Transverse colon (tissue), 4 donors: Measurements from ENCODE around the gene MYH16. TPM values are rescaled to one million over a fixed set of nuclear protein-coding genes. Genes with fewer than 3 reads are reported as not detected.
"Not testable (repeated sequence)": the region's sequence is repeated elsewhere in the genome, so short reads cannot be mapped to it uniquely, and the experiment has no call there.

ENCODE experiments used
- DNase-seq: peaks from one replicate; pipeline ENCODE4 v3.0.0-alpha.2; 2019
- H3K27ac ChIP-seq, 4 donors: fragments of 200-600 bp; sonication (generic); 2 replicates each; pipeline ENCODE4 v1.5.1; 2016 to 2018; ENCODE audit warnings: inconsistent platforms in 4 of 4
- H3K27me3 ChIP-seq: fragments of 200-600 bp; sonication (generic); 2 replicates; pipeline ENCODE4 v1.5.1; 2017; ENCODE audit warnings: inconsistent platforms
- H3K36me3 ChIP-seq, 4 donors: fragments of 200-600 bp; sonication (generic); 2 replicates each; pipeline ENCODE4 v1.5.1; 2017 to 2019; ENCODE audit warnings: inconsistent platforms in 4 of 4
- H3K4me1 ChIP-seq, 4 donors: fragments of 200-600 bp; sonication (generic); 2 replicates each; pipeline ENCODE4 v1.5.1; 2017 to 2020; ENCODE audit warnings: inconsistent platforms in 4 of 4
- H3K4me3 ChIP-seq, 4 donors: fragments of 200-600 bp; sonication (generic); 1 replicate in 1 of 4; 2 replicates in 3 of 4; pipeline versions ENCODE4 v1.5.1 to v1.6.1; 2017 to 2019; ENCODE audit warnings: inconsistent platforms in 4 of 4
- H3K9me3 ChIP-seq, 2 donors: fragments of 200-600 bp; sonication (generic); 2 replicates each; pipeline ENCODE4 v1.5.1; 2017 to 2019; ENCODE audit warnings: inconsistent platforms in 2 of 2
- CTCF ChIP-seq, 5 experiments: fragments of 200-600 bp in 3 of 5; fragments of 450-650 bp in 2 of 5; sonication (generic) in 3 of 5; IDR thresholded peaks; 1 replicate in 2 of 5; 2 replicates in 3 of 5; pipeline ENCODE4 v1.5.1; 2016 to 2017; ENCODE audit warnings: antibody characterized with exemption in 5 of 5, inconsistent platforms in 3 of 5, mild to moderate bottlenecking in 2 of 5, moderate library complexity in 1 of 5
- EP300 ChIP-seq: sonication (generic); formaldehyde crosslinking; IDR thresholded peaks from one replicate; pipeline ENCODE4 v1.6.1; 2017; ENCODE audit warnings: antibody characterized with exemption, low read depth
- POLR2A ChIP-seq: fragments of 450-650 bp; IDR thresholded peaks from one replicate; pipeline ENCODE4 v1.6.1; 2016; ENCODE audit warnings: antibody characterized with exemption, mild to moderate bottlenecking, moderate library complexity
- POLR2AphosphoS5 ChIP-seq, 3 donors: sonication (generic); formaldehyde crosslinking; IDR thresholded peaks; one replicate each; pipeline ENCODE4 v1.6.1; 2016; ENCODE audit warnings: antibody characterized with exemption in 3 of 3
- WGBS, 2 donors: methylation state at CpG; one replicate each; pipeline ENCODE4 v1.1.5; 2018; ENCODE audit warnings: low coverage in 1 of 2; 5-methylcytosine and 5-hydroxymethylcytosine counted together
- in situ Hi-C, 4 donors: fragments of 200-750 bp; cut with MboI; loops; one replicate each; pipeline versions ENCODE4 v1.15.0 to v1.15.1; 2017; ENCODE audit warnings: low sequenced_read_pairs in 3 of 4, low pct_ligation_motif_present in 1 of 4, low pct_unique_long_range_greater_than_20kb in 1 of 4
- intact Hi-C: fragments of 100-400 bp; cut with DNase I; formaldehyde crosslinking; loops from one replicate; pipeline ENCODE4 v1.15.1; 2023; ENCODE audit warnings: low total_unique reads
- total RNA-seq, 4 donors: library from RNA; depleted of rRNA; stranded (reverse); fragments of >200 nt; gene quantifications; one replicate each; pipeline ENCODE4 v1.1.0, GENCODE V29; 2016

MYH16 gene
- total RNA-seq, 4 donors from 2014 or later: not detected

DNA sequence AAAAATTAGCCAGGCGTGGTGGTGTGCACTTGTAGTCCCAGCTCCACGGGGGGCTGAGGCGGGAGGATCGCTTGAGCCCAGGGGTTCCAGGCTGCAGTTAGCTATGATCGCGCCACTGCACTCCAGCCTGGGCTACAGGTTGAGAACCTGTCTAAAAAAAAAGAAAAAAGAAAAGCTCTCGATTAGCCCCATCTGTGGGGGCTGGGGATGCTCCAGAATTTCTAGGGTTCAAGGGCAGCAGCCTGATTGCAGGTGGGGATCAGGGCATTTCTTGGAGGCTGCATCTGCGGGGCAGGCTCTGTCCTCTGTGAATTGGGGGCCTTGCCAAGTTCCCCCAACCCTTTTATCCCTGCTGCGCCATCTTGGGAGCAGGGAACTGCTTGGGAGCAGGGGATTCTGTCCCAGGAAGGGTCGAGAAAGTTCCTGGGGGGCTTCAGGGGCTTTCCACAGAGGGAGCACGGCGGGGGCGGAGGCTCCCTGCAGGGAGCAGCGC is 52.4 kb downstream of the MYH16 start:
- H3K9me3 ChIP-seq: no peaks in the 10 kb centered on the region
- peak overlapping the region; percentile 93 to 96 (median 94) for H3K27ac ChIP-seq
- no peaks in the 10 kb centered on the region for H3K36me3 ChIP-seq
- no peaks in the 10 kb centered on the region for H3K27me3 ChIP-seq
- DNase-seq: no peak
- peaks cover 20 to 45% (median 41%) of the 10 kb centered on the region in 4 donors for H3K4me1 ChIP-seq
- intact Hi-C loops (loop anchor here (5.0 kb wide), 1 partner anchor 1143 kb away; no protein-coding TSS in a partner anchor), in situ Hi-C loops (no loop called here)
- WGBS, 2 donors: 7 to 29% methylated on average over 2 to 14 of the region's 14 CpGs
- H3K4me3 ChIP-seq: peak overlapping the region; percentile 87 to 98 (median 91)
- TF ChIP-seq CTCF (IDR thresholded peaks at IDR 0.05) (no peak), EP300 (no peak), POLR2AphosphoS5 (IDR thresholded peaks at IDR 0.05) (no peak), POLR2A (no peak)

DNA sequence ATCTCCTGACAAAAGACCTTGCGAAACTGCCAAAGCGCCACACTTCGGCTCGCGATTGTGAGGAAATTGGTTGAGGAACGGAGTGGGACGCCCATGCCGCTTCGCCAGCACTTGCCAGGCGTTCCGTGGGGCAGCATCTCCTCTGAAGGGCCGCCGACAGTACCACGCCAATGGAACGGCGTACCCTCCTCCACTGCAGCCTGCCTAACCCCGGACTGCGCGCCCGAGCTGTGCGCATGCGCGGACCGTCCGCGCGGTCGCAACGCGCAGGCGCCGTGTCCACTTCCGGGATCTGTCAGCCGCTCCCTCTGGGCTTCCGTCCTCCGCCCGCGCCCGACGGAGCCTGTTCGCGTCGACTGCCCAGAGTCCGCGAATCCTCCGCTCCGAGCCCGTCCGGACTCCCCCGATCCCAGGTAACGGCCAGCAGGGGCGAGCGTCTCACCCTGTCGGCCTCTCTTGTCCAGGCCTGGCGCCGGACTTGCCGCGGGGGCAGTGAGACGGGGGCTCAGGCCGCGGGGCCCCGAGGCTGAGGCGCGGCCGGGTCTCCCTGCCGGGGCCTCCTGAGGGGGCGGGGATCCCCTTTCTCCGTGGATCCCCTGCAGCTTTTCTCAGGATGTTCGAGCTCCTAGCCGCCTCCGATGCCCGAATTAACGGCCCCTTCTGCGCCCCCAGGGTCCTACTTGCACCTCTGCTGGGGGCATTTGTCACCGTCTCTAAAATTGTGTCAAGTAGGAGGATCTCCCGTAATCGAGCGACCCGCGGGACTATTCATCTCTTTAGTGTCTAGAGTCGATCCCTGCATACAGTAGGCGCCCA is 53.2 kb downstream of the MYH16 start, which contains the start of gene ARPC1A:
Gene ARPC1A (plus strand): TSS at position 307 of the 816 bp plus-strand sequence. CDS start 7,456 bp downstream, outside the sequence.
- intact Hi-C loops (loop anchor here (5.0 kb wide), 1 partner anchor 1143 kb away; no protein-coding TSS in a partner anchor), in situ Hi-C loops (no loop called here)
- peaks cover 24 to 52% (median 45%) of the 10 kb centered on the region in 4 donors for H3K4me1 ChIP-seq
- no peaks in the 10 kb centered on the region for H3K9me3 ChIP-seq
- 1% methylated on average over 75 of the region's 82 CpGs; no CpG with 5 or more reads in 1 of the 2 donors for WGBS, 2 donors
- TF ChIP-seq POLR2A (peak; percentile 89), CTCF (IDR thresholded peaks at IDR 0.05) (peak in 4 of 5 experiments; percentile 19 to 66 (median 35)), EP300 (no peak), POLR2AphosphoS5 (IDR thresholded peaks at IDR 0.05) (peak; percentile 85 to 98 (median 95))
- H3K27me3 ChIP-seq: no peaks in the 10 kb centered on the region
- peak within 1 kb of the TSS; percentile 87 to 98 (median 91) for H3K4me3 ChIP-seq
- DNase-seq: peak; percentile 94
- no peaks in the 10 kb centered on the region for H3K36me3 ChIP-seq
- H3K27ac ChIP-seq: peak within 1 kb of the TSS; percentile 93 to 96 (median 94)

- TF ChIP-seq EP300: no peak
- TF ChIP-seq POLR2AphosphoS5 (IDR thresholded peaks at IDR 0.05): no peak
- no peak for TF ChIP-seq POLR2A
- TF ChIP-seq CTCF (IDR thresholded peaks at IDR 0.05): no peak
- peaks cover 24 to 58% (median 49%) of the 10 kb centered on the region in 4 donors for H3K4me1 ChIP-seq
- no peaks in the 10 kb centered on the region for H3K27me3 ChIP-seq
- H3K4me3 ChIP-seq: peak overlapping the region; percentile 87 to 98 (median 91)
- in situ Hi-C loops: no loop called here
- H3K27ac ChIP-seq: peak overlapping the region; percentile 93 to 96 (median 94)
- no peaks in the 10 kb centered on the region for H3K36me3 ChIP-seq
- H3K9me3 ChIP-seq: no peaks in the 10 kb centered on the region
- intact Hi-C loops: loop anchor here (5.0 kb wide), 1 partner anchor 1144 kb away; no protein-coding TSS in a partner anchor
- WGBS, 2 donors: 0% methylated on average over 6 to 10 of the region's 10 CpGs
- DNase-seq: no peak
Observed at GRCh38 chr7:99326408-99326782, 53.8 kb downstream of the MYH16 start.

GRCh38 chr7:99330314-99330961 is 57.8 kb downstream of the MYH16 start:
- DNase-seq: peak; percentile 34
- H3K27me3 ChIP-seq, in situ Hi-C loops, H3K4me3 ChIP-seq, H3K9me3 ChIP-seq, intact Hi-C loops: not testable (repeated sequence)
- 14 to 52% methylated on average over 1 to 8 of the region's 8 CpGs for WGBS, 2 donors
- peaks cover 18 to 55% (median 46%) of the 10 kb centered on the region in 4 donors for H3K4me1 ChIP-seq
- H3K27ac ChIP-seq: peak overlapping the region; percentile 78 to 83 (median 80)
- peaks cover 0 to 20% (median 7%) of the 10 kb centered on the region in 4 donors for H3K36me3 ChIP-seq
- peak; percentile 14 to 58 (median 46) for TF ChIP-seq POLR2AphosphoS5 (IDR thresholded peaks at IDR 0.05)
